Measurements from ENCODE around the gene PLS3. TPM values are rescaled to one million over a fixed set of nuclear protein-coding genes. Genes with fewer than 3 reads are reported as not detected.

The PLS3 gene
- total and polyA plus RNA-seq, 12 donors = 18.7 to 132 (median 50.3) TPM

GRCh38 chrX:115589419-115589818 is 28.4 kb downstream of the PLS3 start:
- H3K4me1 ChIP-seq (replicated peaks in 1 of 2) = peaks cover 0 to 3% of the 10 kb centered on the region in 2 donors

DNA sequence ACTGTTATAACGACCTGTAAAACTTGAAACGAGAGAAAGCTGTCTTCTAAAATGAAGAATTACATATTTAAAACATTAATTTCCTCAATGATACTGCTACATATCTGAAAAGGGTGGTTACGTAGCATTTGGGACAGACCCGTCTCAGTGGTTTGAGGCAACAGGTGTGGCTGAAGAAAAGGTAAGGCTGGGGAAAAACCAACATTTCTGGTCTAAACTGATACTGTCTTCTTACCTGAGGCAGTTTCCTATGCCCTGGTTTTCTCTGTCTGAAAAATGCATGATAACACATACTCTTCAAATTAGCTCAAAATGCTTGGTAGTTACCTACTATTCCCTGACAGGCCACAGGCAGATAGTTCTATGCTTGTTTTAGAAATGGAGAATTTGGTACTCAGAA is 30.4 kb downstream of the PLS3 start:
- H3K27me3 ChIP-seq = peaks cover 7% of the 10 kb centered on the region
- WGBS, 4 donors = 68 to 91% (median 80%) methylated on average over 4 of the region's 4 CpGs
- no peak for DNase-seq
- no peak overlapping the region for H3K27ac ChIP-seq
- no peaks in the 10 kb centered on the region for H3K9me3 ChIP-seq (replicated peaks in 1 of 3)
- no peak overlapping the region for H3K4me3 ChIP-seq
- TF ChIP-seq, protein P1, sequence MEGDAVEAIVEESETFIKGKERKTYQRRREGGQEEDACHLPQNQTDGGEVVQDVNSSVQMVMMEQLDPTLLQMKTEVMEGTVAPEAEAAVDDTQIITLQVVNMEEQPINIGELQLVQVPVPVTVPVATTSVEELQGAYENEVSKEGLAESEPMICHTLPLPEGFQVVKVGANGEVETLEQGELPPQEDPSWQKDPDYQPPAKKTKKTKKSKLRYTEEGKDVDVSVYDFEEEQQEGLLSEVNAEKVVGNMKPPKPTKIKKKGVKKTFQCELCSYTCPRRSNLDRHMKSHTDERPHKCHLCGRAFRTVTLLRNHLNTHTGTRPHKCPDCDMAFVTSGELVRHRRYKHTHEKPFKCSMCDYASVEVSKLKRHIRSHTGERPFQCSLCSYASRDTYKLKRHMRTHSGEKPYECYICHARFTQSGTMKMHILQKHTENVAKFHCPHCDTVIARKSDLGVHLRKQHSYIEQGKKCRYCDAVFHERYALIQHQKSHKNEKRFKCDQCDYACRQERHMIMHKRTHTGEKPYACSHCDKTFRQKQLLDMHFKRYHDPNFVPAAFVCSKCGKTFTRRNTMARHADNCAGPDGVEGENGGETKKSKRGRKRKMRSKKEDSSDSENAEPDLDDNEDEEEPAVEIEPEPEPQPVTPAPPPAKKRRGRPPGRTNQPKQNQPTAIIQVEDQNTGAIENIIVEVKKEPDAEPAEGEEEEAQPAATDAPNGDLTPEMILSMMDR (IDR thresholded peaks at IDR 0.05) = no peak
- TF ChIP-seq POLR2A (IDR thresholded peaks at IDR 0.05) = no peak
- H3K4me1 ChIP-seq (replicated peaks in 1 of 2) = no peaks in the 10 kb centered on the region
- intact Hi-C loops (cut with DNase I) = no loop called here
- H3K36me3 ChIP-seq (replicated peaks in 1 of 2) = no peaks in the 10 kb centered on the region

More at GRCh38 chrX:115589419-115589818, 28.4 kb downstream of the PLS3 start:
- TF ChIP-seq, protein P1 (IDR thresholded peaks at IDR 0.05) = no peak
- TF ChIP-seq POLR2A (IDR thresholded peaks at IDR 0.05) = no peak
- Histone ChIP-seq H3K4me3 (no peak overlapping the region), H3K9me3 (replicated peaks in 1 of 3) (no peaks in the 10 kb centered on the region), H3K27me3 (no peaks in the 10 kb centered on the region), H3K36me3 (replicated peaks in 1 of 2) (no peaks in the 10 kb centered on the region), H3K27ac (no peak overlapping the region)
- no peak for DNase-seq
- 74 to 93% (median 82%) methylated on average over 4 of the region's 4 CpGs for WGBS, 4 donors
- intact Hi-C loops (cut with DNase I) = no loop called here

DNA sequence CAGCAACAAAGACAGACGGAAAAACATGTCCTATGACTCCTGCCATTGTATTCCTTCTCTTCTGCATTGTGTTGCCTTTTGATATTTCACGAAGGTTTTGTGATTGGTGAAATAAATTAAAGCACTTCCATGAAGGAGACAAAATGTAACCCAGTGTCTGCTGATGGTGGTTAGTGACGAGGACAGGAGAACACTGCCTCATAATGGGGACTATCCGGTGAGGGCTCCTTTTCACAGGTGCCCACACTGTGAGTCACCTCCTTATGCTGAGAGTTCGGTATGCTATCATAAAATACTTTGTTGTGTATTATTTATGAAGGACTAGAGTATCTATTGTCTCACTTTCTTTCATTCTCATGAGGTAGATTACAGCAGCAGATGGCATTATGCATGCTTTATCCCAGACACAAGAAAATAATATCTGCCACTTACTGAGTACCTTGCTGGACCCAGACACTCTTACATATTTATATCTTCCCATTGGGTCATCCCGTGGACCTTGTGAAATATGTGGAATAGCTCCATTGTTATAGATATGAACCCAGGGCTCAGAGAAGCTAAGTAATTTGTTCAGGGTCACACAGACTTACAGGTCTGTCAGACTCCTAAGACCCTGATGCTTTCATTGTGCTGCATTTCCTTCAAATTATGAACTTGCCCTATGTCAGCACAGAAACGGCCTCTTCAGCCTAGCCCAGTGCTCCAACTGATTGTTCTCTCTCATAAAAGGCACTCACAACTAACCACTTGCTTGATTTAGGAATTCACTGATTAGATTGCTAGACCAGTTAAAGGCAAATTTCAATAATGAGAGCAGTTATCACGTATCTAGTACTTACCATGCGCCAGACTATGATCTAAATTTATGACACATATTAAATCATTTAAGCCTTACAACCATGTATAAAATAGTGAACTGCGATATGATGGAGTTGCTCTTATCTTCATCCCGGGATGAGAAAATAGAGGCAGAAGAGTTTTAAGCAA is 31.2 kb downstream of the PLS3 start:
- Histone ChIP-seq H3K4me3 (no peak overlapping the region), H3K27me3 (peaks cover 7% of the 10 kb centered on the region), H3K4me1 (replicated peaks in 1 of 2) (no peaks in the 10 kb centered on the region), H3K9me3 (replicated peaks in 1 of 3) (no peaks in the 10 kb centered on the region), H3K27ac (no peak overlapping the region), H3K36me3 (replicated peaks in 1 of 2) (no peaks in the 10 kb centered on the region)
- TF ChIP-seq POLR2A (IDR thresholded peaks at IDR 0.05) = no peak
- TF ChIP-seq, protein P1 (IDR thresholded peaks at IDR 0.05) = no peak
- no peak for DNase-seq
- 58 to 73% (median 66%) methylated on average over 10 to 11 of the region's 11 CpGs for WGBS, 4 donors
- intact Hi-C loops (cut with DNase I) = no loop called here

GRCh38 chrX:115592997-115593734 is 32.2 kb downstream of the PLS3 start:
- no peak overlapping the region for H3K4me3 ChIP-seq
- 37 to 57% (median 48%) methylated on average over 8 of the region's 8 CpGs for WGBS, 4 donors
- H3K27ac ChIP-seq = no peak overlapping the region
- intact Hi-C loops (cut with DNase I) = no loop called here
- H3K4me1 ChIP-seq (replicated peaks in 1 of 2) = no peaks in the 10 kb centered on the region
- DNase-seq = no peak
- H3K9me3 ChIP-seq (replicated peaks in 1 of 3) = no peaks in the 10 kb centered on the region
- H3K27me3 ChIP-seq = peaks cover 7% of the 10 kb centered on the region
- no peaks in the 10 kb centered on the region for H3K36me3 ChIP-seq (replicated peaks in 1 of 2)
- TF ChIP-seq, protein P1 (IDR thresholded peaks at IDR 0.05) = no peak
- no peak for TF ChIP-seq POLR2A (IDR thresholded peaks at IDR 0.05)
